Uterus (tissue), 4 donors: Measurements from ENCODE around the gene STKLD1. TPM values are rescaled to one million over a fixed set of nuclear protein-coding genes. Genes with fewer than 3 reads are reported as not detected.
"Not testable (repeated sequence)": the region's sequence is repeated elsewhere in the genome, so short reads cannot be mapped to it uniquely, and the experiment has no call there.

Source experiments
- DNase-seq, 2 donors: peaks; one replicate each; pipeline ENCODE4 v3.0.0-alpha.2; 2019 to 2020
- H3K27ac ChIP-seq, 2 donors: fragments of 200-600 bp; sonication (generic); 1 replicate in 1 of 2; 2 replicates in 1 of 2; pipeline ENCODE4 v1.5.1; 2016 to 2018
- H3K27me3 ChIP-seq, 2 donors: fragments of 200-600 bp; sonication (generic); one replicate each; pipeline ENCODE4 v1.5.1; 2018 to 2019; ENCODE audit warnings: control low read depth in 1 of 2
- H3K36me3 ChIP-seq, 2 donors: fragments of 200-600 bp; sonication (generic); one replicate each; pipeline ENCODE4 v1.5.1; 2019; ENCODE audit warnings: control low read depth in 1 of 2
- H3K4me1 ChIP-seq, 2 donors: fragments of 200-600 bp; sonication (generic); one replicate each; pipeline ENCODE4 v1.5.1; 2018 to 2019; ENCODE audit warnings: control low read depth in 1 of 2
- H3K4me3 ChIP-seq, 2 donors: fragments of 200-600 bp; sonication (generic); 1 replicate in 1 of 2; 2 replicates in 1 of 2; pipeline ENCODE4 v1.5.1; 2018 to 2019; ENCODE audit warnings: mild to moderate bottlenecking in 1 of 2
- H3K9me3 ChIP-seq, 2 donors: fragments of 200-600 bp; sonication (generic); one replicate each; pipeline ENCODE4 v1.5.1; 2019; ENCODE audit warnings: control low read depth in 1 of 2
- CTCF ChIP-seq, 4 experiments: fragments of 200-600 bp in 2 of 4; fragments of 450-650 bp in 2 of 4; sonication (generic) in 2 of 4; IDR thresholded peaks; one replicate each; pipeline ENCODE4 v1.5.1; 2016 to 2019; ENCODE audit warnings: antibody characterized with exemption in 4 of 4, mild to moderate bottlenecking in 2 of 4, moderate library complexity in 1 of 4
- POLR2A ChIP-seq, 2 donors: fragments of 450-650 bp; IDR thresholded peaks; one replicate each; pipeline ENCODE4 v1.6.1; 2016; ENCODE audit warnings: antibody characterized with exemption in 2 of 2, mild to moderate bottlenecking in 1 of 2, moderate library complexity in 1 of 2
- intact Hi-C: fragments of 100-400 bp; cut with DNase I; formaldehyde crosslinking; loops from one replicate; pipeline ENCODE4 v1.15.1; 2023; ENCODE audit warnings: low total_unique reads
- total RNA-seq, 4 donors: library from RNA; depleted of rRNA in 3 of 4; stranded (reverse); fragments of >200 nt in 3 of 4; gene quantifications; one replicate each; pipeline versions ENCODE4 v1.1.0 to v1.2.4, GENCODE V29; 2014 to 2023
- donor health status: DM: yes; HTN: yes; CAD: no.

Gene STKLD1
- total RNA-seq = 1 to 10 TPM in 2 of 4 donors, under 1 TPM in 1, not detected in 1; 0.88 to 1.7 (median 1.5) TPM

- Histone ChIP-seq H3K36me3 (no peaks in the 10 kb centered on the region), H3K4me1 (peaks cover 14 to 20% of the 10 kb centered on the region in 2 donors), H3K4me3 (peak within 1 kb of the TSS; percentile 63 to 89), H3K27me3 (no peaks in the 10 kb centered on the region), H3K9me3 (no peaks in the 10 kb centered on the region), H3K27ac (peak within 1 kb of the TSS; percentile 84 to 91)
- TF ChIP-seq POLR2A (IDR thresholded peaks at IDR 0.05) (peak; percentile 89 to 94), CTCF (IDR thresholded peaks at IDR 0.05) (peak in 3 of 4 experiments; percentile 8 to 58 (median 50))
- intact Hi-C loops = no loop called here
- peak; percentile 94 to 97 for DNase-seq
Observed at GRCh38 chr9:133375724-133376654, at the start of gene STKLD1, which contains the start of gene SURF4. TSS of gene STKLD1 (plus strand) at chr9:133376366. CDS start at chr9:133376474, 108 bp downstream. TSS of gene SURF4 (minus strand) at chr9:133376060. CDS start at chr9:133375969, 91 bp downstream.

GRCh38 chr9:133327021-133327420, 49.1 kb upstream of the STKLD1 start:
- DNase-seq, intact Hi-C loops, H3K4me1 ChIP-seq, H3K4me3 ChIP-seq, H3K27ac ChIP-seq, H3K9me3 ChIP-seq, H3K27me3 ChIP-seq, H3K36me3 ChIP-seq: not testable (repeated sequence)

GRCh38 chr9:133327834-133328484, 48.2 kb upstream of the STKLD1 start:
- no peak for TF ChIP-seq POLR2A (IDR thresholded peaks at IDR 0.05)
- no peak for TF ChIP-seq CTCF (IDR thresholded peaks at IDR 0.05)
- H3K4me1 ChIP-seq = no peaks in the 10 kb centered on the region
- H3K36me3 ChIP-seq = no peaks in the 10 kb centered on the region
- no peaks in the 10 kb centered on the region for H3K9me3 ChIP-seq
- no peaks in the 10 kb centered on the region for H3K27me3 ChIP-seq
- no peak overlapping the region for H3K27ac ChIP-seq
- peak in 1 of 2 donors; percentile 8 for DNase-seq
- intact Hi-C loops = no loop called here
- H3K4me3 ChIP-seq = no peak overlapping the region

GRCh38 chr9:133329306-133330156, 46.6 kb upstream of the STKLD1 start:
- H3K27ac ChIP-seq, intact Hi-C loops, H3K9me3 ChIP-seq, H3K4me3 ChIP-seq, H3K27me3 ChIP-seq, H3K4me1 ChIP-seq, H3K36me3 ChIP-seq: not testable (repeated sequence)
- DNase-seq = peak in 1 of 2 donors; percentile 19
- TF ChIP-seq CTCF (IDR thresholded peaks at IDR 0.05) = peak; percentile 31 to 55 (median 44)

- H3K9me3 ChIP-seq = no peaks in the 10 kb centered on the region
- intact Hi-C loops = no loop called here
- H3K4me3 ChIP-seq = no peak overlapping the region
- TF ChIP-seq CTCF (IDR thresholded peaks at IDR 0.05) (no peak), POLR2A (IDR thresholded peaks at IDR 0.05) (no peak)
- no peaks in the 10 kb centered on the region for H3K36me3 ChIP-seq
- H3K27me3 ChIP-seq = no peaks in the 10 kb centered on the region
- peaks cover 7 to 12% of the 10 kb centered on the region in 2 donors for H3K4me1 ChIP-seq
- DNase-seq = no peak
- no peak overlapping the region for H3K27ac ChIP-seq
Observed at GRCh38 chr9:133331221-133331620, 44.9 kb upstream of the STKLD1 start.
